Urinary bladder (tissue), 4 donors: ENCODE data around the gene NDUFB3. TPM values are rescaled to one million over a fixed set of nuclear protein-coding genes. Genes with fewer than 3 reads are reported as not detected.
A peak's percentile ranks its signal among the peaks of the same experiment; 100 is the strongest.

Experiments used
- DNase-seq: peaks from one replicate; pipeline ENCODE4 v3.0.0-alpha.2; 2015; ENCODE audit errors: extremely low spot score
- H3K27ac ChIP-seq: one replicate; pipeline ENCODE4 v1.5.1; 2013; ENCODE audit warnings: low read depth, mild to moderate bottlenecking, moderate library complexity
- H3K36me3 ChIP-seq: one replicate; pipeline ENCODE4 v1.6.1; 2013; ENCODE audit warnings: mild to moderate bottlenecking, moderate library complexity; ENCODE audit not compliant: insufficient read depth
- H3K4me1 ChIP-seq: one replicate; pipeline ENCODE4 v1.6.1; 2013; ENCODE audit warnings: mild to moderate bottlenecking, moderate library complexity; ENCODE audit not compliant: insufficient read depth
- H3K4me3 ChIP-seq: one replicate; pipeline ENCODE4 v1.5.1; 2013; ENCODE audit warnings: low read depth, low read length
- WGBS: extraction: QIAGEN DNeasy Blood & Tissue Kit; methylation state at CpG from one replicate; pipeline ENCODE4 v1.1.7; 2013; 5-methylcytosine and 5-hydroxymethylcytosine counted together
- polyA plus RNA-seq: library from polyadenylated mRNA; stranded (reverse); fragments of 200-250 nt; gene quantifications from one replicate; pipeline ENCODE4 v1.2.3, GENCODE V29; 2013
- small RNA-seq: library from RNA; depleted of rRNA; stranded (forward); fragments of <200 nt; gene quantifications from one replicate; pipeline ENCODE3, GENCODE V24; 2014
- total RNA-seq: library from RNA; depleted of rRNA; stranded (reverse); fragments of >200 nt; gene quantifications from one replicate; pipeline ENCODE4 v1.2.3, GENCODE V29; 2014
- donor health status: healthy with polysubstance abuse.
- donor health status: healthy.

The NDUFB3 gene
- total and polyA plus RNA-seq, 2 donors = 53.2 to 63.4 TPM

GRCh38 chr2:201127152-201127511, 55.3 kb downstream of the NDUFB3 start:
- no peak for DNase-seq
- 83% methylated on average over 2 of the region's 2 CpGs for WGBS
- peaks cover 6% of the 10 kb centered on the region for H3K4me1 ChIP-seq
- no peak overlapping the region for H3K4me3 ChIP-seq
- no peak overlapping the region for H3K27ac ChIP-seq
- no peaks in the 10 kb centered on the region for H3K36me3 ChIP-seq

GRCh38 chr2:201127570-201127969, 55.8 kb downstream of the NDUFB3 start:
- Histone ChIP-seq H3K27ac (no peak overlapping the region), H3K4me3 (no peak overlapping the region), H3K4me1 (peaks cover 6% of the 10 kb centered on the region), H3K36me3 (no peaks in the 10 kb centered on the region)
- 49% methylated on average over 5 of the region's 5 CpGs for WGBS
- no peak for DNase-seq

- no peak for DNase-seq
- 70% methylated on average over 1 of the region's 1 CpG for WGBS
- H3K4me3 ChIP-seq = no peak overlapping the region
- no peaks in the 10 kb centered on the region for H3K36me3 ChIP-seq
- H3K27ac ChIP-seq = no peak overlapping the region
- peaks cover 5% of the 10 kb centered on the region for H3K4me1 ChIP-seq
Measured at GRCh38 chr2:201128033-201128432, 56.2 kb downstream of the NDUFB3 start.

GRCh38 chr2:201128933-201129505, 57.2 kb downstream of the NDUFB3 start:
- H3K36me3 ChIP-seq = no peaks in the 10 kb centered on the region

GRCh38 chr2:201130524-201131186, 58.9 kb downstream of the NDUFB3 start:
- Histone ChIP-seq H3K4me3 (no peak overlapping the region), H3K36me3 (no peaks in the 10 kb centered on the region), H3K4me1 (peaks cover 3% of the 10 kb centered on the region), H3K27ac (no peak overlapping the region)
- DNase-seq = no peak
- 72% methylated on average over 3 of the region's 3 CpGs for WGBS

More at GRCh38 chr2:201128933-201129505, 57.2 kb downstream of the NDUFB3 start:
- peaks cover 4% of the 10 kb centered on the region for H3K4me1 ChIP-seq
- WGBS = 50% methylated on average over 4 of the region's 4 CpGs
- H3K4me3 ChIP-seq = no peak overlapping the region
- DNase-seq = no peak
- H3K27ac ChIP-seq = peak overlapping the region; percentile 34

GRCh38 chr2:201132518-201132917, 60.7 kb downstream of the NDUFB3 start:
- DNase-seq = no peak
- H3K36me3 ChIP-seq = no peaks in the 10 kb centered on the region
- H3K27ac ChIP-seq = no peak overlapping the region
- H3K4me3 ChIP-seq = no peak overlapping the region
- H3K4me1 ChIP-seq = peaks cover 3% of the 10 kb centered on the region
- 58% methylated on average over 1 of the region's 1 CpG for WGBS

Small RNAs within 50 kb of the gene (small RNA-seq; reads per million reads assigned to genes)
- gene RNU6-1206P = not detected

Other genes starting within 250 kb of the NDUFB3 start
- 251 TPM for gene CLK1, start 207.3 kb upstream of the NDUFB3 start, total RNA-seq
- gene CLK1, start 207.3 kb upstream of the NDUFB3 start, polyA plus RNA-seq = 101 TPM
- gene PPIL3, start 182.9 kb upstream of the NDUFB3 start, total RNA-seq = 83.1 TPM
- gene PPIL3, start 182.9 kb upstream of the NDUFB3 start, polyA plus RNA-seq = 13.2 TPM
- 31.6 TPM for gene NIF3L1, start 182.6 kb upstream of the NDUFB3 start, total RNA-seq
- 27.8 TPM for gene NIF3L1, start 182.6 kb upstream of the NDUFB3 start, polyA plus RNA-seq
- 35.2 TPM for gene ORC2, start 108.3 kb upstream of the NDUFB3 start, total RNA-seq
- gene ORC2, start 108.3 kb upstream of the NDUFB3 start, polyA plus RNA-seq = 7.6 TPM
- 42.8 TPM for gene HYCC2, start 330 bp upstream of the NDUFB3 start, total RNA-seq
- 3.5 TPM for gene HYCC2, start 330 bp upstream of the NDUFB3 start, polyA plus RNA-seq
- 107 TPM for gene CFLAR, start 44.2 kb downstream of the NDUFB3 start, total RNA-seq
- gene CFLAR, start 44.2 kb downstream of the NDUFB3 start, polyA plus RNA-seq = 50.0 TPM
- 19.2 TPM for gene CASP10, start 111.1 kb downstream of the NDUFB3 start, total RNA-seq
- gene CASP10, start 111.1 kb downstream of the NDUFB3 start, polyA plus RNA-seq = 3.4 TPM
- gene CASP8, start 188.5 kb downstream of the NDUFB3 start, total RNA-seq = 29.9 TPM
- 9.3 TPM for gene CASP8, start 188.5 kb downstream of the NDUFB3 start, polyA plus RNA-seq